Measurements from ENCODE around the gene SNX33. TPM values are rescaled to one million over a fixed set of nuclear protein-coding genes. Genes with fewer than 3 reads are reported as not detected.
"Not testable (repeated sequence)": the region's sequence is repeated elsewhere in the genome, so short reads cannot be mapped to it uniquely, and the experiment has no call there.

SNX33 gene
- total and polyA plus RNA-seq, 2 of the 13 experiments (the other 11 are each of a cell fraction or from before 2014, with no cell fraction given), result 11.0 to 11.6 TPM

GRCh38 chr15:75703440-75704262 is 55.9 kb downstream of the SNX33 start:
- H3K4me3 ChIP-seq (replicated peaks in 1 of 3; ENCODE audit: insufficient read depth in 1 of 3, low read depth in 2 of 3, low read length in 3 of 3); H3K36me3 ChIP-seq (replicated peaks in 1 of 2; ENCODE audit: control insufficient read depth in 1 of 2, insufficient read depth in 2 of 2, low read length in 2 of 2); CTCF ChIA-PET (ENCODE audit: low intra/inter-chr PET ratio, low total read pairs); H2AFZ ChIP-seq (ENCODE audit: low read length); H3K4me2 ChIP-seq (ENCODE audit: low read depth, low read length); ATAC-seq; H3K9ac ChIP-seq (ENCODE audit: insufficient read depth, low read depth, low read length); in situ Hi-C loops (cut with HindIII; ENCODE audit: extremely low pct_ligation_motif_present, low pct_unique_long_range_greater_than_20kb); DNase-seq (ENCODE audit: low spot score); BruUV-seq (replicated peaks); H3K27ac ChIP-seq (ENCODE audit: extremely low read length, insufficient read depth, low read length); intact Hi-C loops (cut with micrococcal nuclease; ENCODE audit: unreplicated experiment); POLR2A ChIA-PET; H3K9me3 ChIP-seq (ENCODE audit: low read length); FAIRE-seq; H4K20me1 ChIP-seq (ENCODE audit: insufficient read depth, low read length); H3K79me2 ChIP-seq (ENCODE audit: insufficient read depth, low read length): not testable (repeated sequence)
- H3K27me3 ChIP-seq (ENCODE audit: control insufficient read depth in 1 of 2, insufficient read depth in 2 of 2, low read length in 2 of 2), result peaks cover 3 to 23% of the 10 kb centered on the region in 2 experiments; a peak in 3 of 5 replicates
- no CpG with 5 or more reads among the region's 18 CpGs for WGBS (ENCODE audit: low lambda C conversion rate)
- peaks cover 11% of the 10 kb centered on the region for H3K4me1 ChIP-seq (ENCODE audit: insufficient read depth, low read length)

- in situ Hi-C loops (cut with HindIII; ENCODE audit: extremely low pct_ligation_motif_present, low pct_unique_long_range_greater_than_20kb), result no loop called here
- BruUV-seq (replicated peaks), result no TSS peak
- WGBS (ENCODE audit: low lambda C conversion rate), result 0% methylated on average over 2 of the region's 6 CpGs
Measured at GRCh38 chr15:75704263-75704615, 56.5 kb downstream of the SNX33 start.

More at GRCh38 chr15:75704263-75704615, 56.5 kb downstream of the SNX33 start:
- intact Hi-C loops (cut with micrococcal nuclease; ENCODE audit: unreplicated experiment), result no loop called here
- FAIRE-seq (no peak), ATAC-seq (no peak), DNase-seq (ENCODE audit: low spot score) (no peak)
- Histone ChIP-seq H3K9me3 (ENCODE audit: low read length) (no peaks in the 10 kb centered on the region), H3K27ac (ENCODE audit: extremely low read length, insufficient read depth, low read length) (no peak overlapping the region), H4K20me1 (ENCODE audit: insufficient read depth, low read length) (no peaks in the 10 kb centered on the region), H3K4me1 (ENCODE audit: insufficient read depth, low read length) (peaks cover 7% of the 10 kb centered on the region), H2AFZ (ENCODE audit: low read length) (no peak overlapping the region), H3K79me2 (ENCODE audit: insufficient read depth, low read length) (no peaks in the 10 kb centered on the region), H3K4me2 (ENCODE audit: low read depth, low read length) (no peak overlapping the region), H3K4me3 (replicated peaks in 1 of 3; ENCODE audit: insufficient read depth in 1 of 3, low read depth in 2 of 3, low read length in 3 of 3) (no peak overlapping the region), H3K36me3 (replicated peaks in 1 of 2; ENCODE audit: control insufficient read depth in 1 of 2, insufficient read depth in 2 of 2, low read length in 2 of 2) (no peaks in the 10 kb centered on the region), H3K27me3 (ENCODE audit: control insufficient read depth in 1 of 2, insufficient read depth in 2 of 2, low read length in 2 of 2) (peaks cover 3 to 28% of the 10 kb centered on the region in 2 experiments), H3K9ac (ENCODE audit: insufficient read depth, low read depth, low read length) (no peak overlapping the region)
- CTCF ChIA-PET (ENCODE audit: low intra/inter-chr PET ratio, low total read pairs), result no interaction called here
- TF ChIP-seq CBX5 (CRISPR knock-in tag; IDR thresholded peaks at IDR 0.05; ENCODE audit: borderline replicate concordance) (no peak), ZKSCAN1 (IDR thresholded peaks at IDR 0.05; ENCODE audit: low read length) (no peak), ZNF776 (CRISPR knock-in tag; IDR thresholded peaks at IDR 0.05) (no peak), MTF1 (CRISPR knock-in tag; IDR thresholded peaks at IDR 0.05) (no peak), ZNF230 (CRISPR knock-in tag; IDR thresholded peaks at IDR 0.05) (no peak), ETV6 (CRISPR knock-in tag; conservative IDR thresholded peaks at IDR 0.05) (no peak), GFI1 (CRISPR knock-in tag; IDR thresholded peaks at IDR 0.05; ENCODE audit: borderline replicate concordance) (no peak), ISL2 (CRISPR knock-in tag; IDR thresholded peaks at IDR 0.05) (no peak), ZNF572 (CRISPR knock-in tag; IDR thresholded peaks at IDR 0.05) (no peak), TCF12 (IDR thresholded peaks at IDR 0.05) (no peak), TCF12 (CRISPR knock-in tag; IDR thresholded peaks at IDR 0.05) (no peak), NCOR1 (IDR thresholded peaks at IDR 0.05; ENCODE audit: borderline replicate concordance, low read length) (no peak), TAF15 (IDR thresholded peaks at IDR 0.05; ENCODE audit: low read depth, low read length, poor library complexity, severe bottlenecking) (no peak), ZNF616 (CRISPR knock-in tag; IDR thresholded peaks at IDR 0.05; ENCODE audit: low read depth) (no peak), HDAC6 (IDR thresholded peaks at IDR 0.05; ENCODE audit: low read depth, low read length) (no peak), TRAFD1 (CRISPR knock-in tag; IDR thresholded peaks at IDR 0.05; ENCODE audit: borderline replicate concordance) (no peak)
- POLR2A ChIA-PET, result no interaction called here
